Stimulated activated CD4-positive, alpha-beta T cell treated with anti-CD3 and anti-CD28 coated beads, Interleukin-1b, Interleukin-23, amount 100 ng/mL, for 48 hours (primary cell): ENCODE measurements around the gene MARS1.
A peak's percentile ranks its signal among the peaks of the same experiment; 100 is the strongest.

Experiments used
- DNase-seq: peaks from one replicate; pipeline ENCODE4 v3.0.0-alpha.2; 2020

The MARS1 gene

GRCh38 chr12:57534250-57534649, 46.4 kb downstream of the MARS1 start:
- DNase-seq = no peak

GRCh38 chr12:57534991-57535543, 47.2 kb downstream of the MARS1 start:
- no peak for DNase-seq

GRCh38 chr12:57535764-57536596, 48.1 kb downstream of the MARS1 start:
- DNase-seq = no peak

- no peak for DNase-seq
These were observed 48.7 kb downstream of the MARS1 start for GRCh38 chr12:57536597-57536942.

- DNase-seq = no peak
These were observed 51.4 kb downstream of the MARS1 start for GRCh38 chr12:57539134-57539768.

- no peak for DNase-seq
These were observed 53.1 kb downstream of the MARS1 start for GRCh38 chr12:57541001-57541400.

GRCh38 chr12:57541717-57542116, 53.8 kb downstream of the MARS1 start:
- DNase-seq = no peak

- DNase-seq = no peak
These were observed 55.7 kb downstream of the MARS1 start for GRCh38 chr12:57543581-57543980.

GRCh38 chr12:57545809-57546437, 58.1 kb downstream of the MARS1 start:
- DNase-seq = peak; percentile 41

- DNase-seq = peak; percentile 97
These were observed 58.8 kb downstream of the MARS1 start, which contains the start of gene DCTN2 for GRCh38 chr12:57546438-57547287. TSS of gene DCTN2 (minus strand) at chr12:57547192. CDS start at chr12:57547063, 129 bp downstream.

GRCh38 chr12:57547288-57548012, 59.6 kb downstream of the MARS1 start:
- DNase-seq = no peak

- no peak for DNase-seq
These were observed 60.1 kb downstream of the MARS1 start for GRCh38 chr12:57548013-57548315.

- DNase-seq = no peak
These were observed 60.6 kb downstream of the MARS1 start for GRCh38 chr12:57548488-57548887.

GRCh38 chr12:57549203-57549908, 61.5 kb downstream of the MARS1 start:
- DNase-seq = no peak

GRCh38 chr12:57549909-57550640, 62.2 kb downstream of the MARS1 start, which contains the start of gene KIF5A:
TSS of gene KIF5A (plus strand) at chr12:57550044. CDS start at chr12:57550272, 228 bp downstream.
- DNase-seq = peak; percentile 50

GRCh38 chr12:57550641-57551549, 63.0 kb downstream of the MARS1 start:
- DNase-seq = no peak

GRCh38 chr12:57551637-57552305, 63.9 kb downstream of the MARS1 start:
- DNase-seq = no peak

GRCh38 chr12:57552306-57552651, 64.4 kb downstream of the MARS1 start:
- DNase-seq = no peak

GRCh38 chr12:57552835-57553313, 65.0 kb downstream of the MARS1 start:
- no peak for DNase-seq
